ENCODE data around the gene CDKAL1.
"Not testable (repeated sequence)": the region's sequence is repeated elsewhere in the genome, so short reads cannot be mapped to it uniquely, and the experiment has no call there.

Gene CDKAL1

DNA sequence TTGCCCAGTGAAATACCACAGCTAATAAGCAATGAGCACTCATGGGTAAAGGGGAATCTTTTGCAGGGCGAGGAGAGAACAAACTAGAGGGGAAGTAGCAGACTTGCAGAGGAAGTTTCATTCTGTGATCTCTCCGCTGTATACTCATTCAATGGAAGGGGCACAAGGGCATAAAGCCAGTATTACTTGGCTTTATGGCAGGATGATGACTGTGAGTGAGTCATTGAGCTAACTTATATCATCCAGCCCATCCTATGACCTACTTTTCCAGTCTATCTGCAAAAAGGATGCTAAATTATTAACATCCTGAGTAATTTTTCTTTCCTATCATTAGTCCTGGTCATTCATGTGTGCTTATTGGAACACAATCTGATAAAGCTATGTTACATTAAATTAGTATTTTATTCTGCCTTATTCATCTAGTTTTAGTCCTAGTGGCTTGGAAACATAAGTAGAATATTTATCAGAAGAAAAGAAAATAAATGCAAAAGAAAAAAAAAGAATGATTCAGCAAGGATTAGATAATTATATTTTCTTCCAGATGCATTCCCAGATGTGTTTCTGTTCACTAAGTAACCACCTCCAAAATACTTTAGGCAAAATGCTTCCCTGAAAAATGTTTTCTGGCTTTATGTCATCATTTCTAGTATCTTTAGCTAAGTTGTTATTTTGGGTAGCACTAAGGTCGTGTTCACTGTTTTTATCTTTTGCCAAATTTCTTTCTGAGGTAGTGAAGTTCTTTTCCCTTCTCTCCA is 471.7 kb downstream of the CDKAL1 start:
- DNase-seq (ENCODE audit: low read depth, low spot score), result no peak

DNA sequence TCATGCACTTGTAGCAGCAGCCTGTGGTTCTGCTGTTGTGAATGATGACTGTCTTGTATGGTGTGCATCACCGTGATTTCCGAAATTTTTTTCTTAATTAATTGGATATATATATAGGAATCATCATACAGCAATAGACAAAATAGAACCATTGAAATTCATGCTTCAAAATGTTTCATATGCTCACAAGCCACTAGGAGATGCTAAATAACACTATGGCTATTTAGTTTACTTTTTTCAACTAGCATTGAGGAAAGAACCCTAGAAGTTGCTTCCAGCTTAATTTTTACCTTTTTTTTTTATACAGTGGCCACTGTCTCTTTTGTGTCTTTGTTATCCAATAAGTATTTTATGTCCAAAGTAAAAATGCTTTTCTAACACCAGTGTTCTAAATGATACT is 485.4 kb downstream of the CDKAL1 start:
- DNase-seq (ENCODE audit: low read depth, low spot score), result no peak

DNA sequence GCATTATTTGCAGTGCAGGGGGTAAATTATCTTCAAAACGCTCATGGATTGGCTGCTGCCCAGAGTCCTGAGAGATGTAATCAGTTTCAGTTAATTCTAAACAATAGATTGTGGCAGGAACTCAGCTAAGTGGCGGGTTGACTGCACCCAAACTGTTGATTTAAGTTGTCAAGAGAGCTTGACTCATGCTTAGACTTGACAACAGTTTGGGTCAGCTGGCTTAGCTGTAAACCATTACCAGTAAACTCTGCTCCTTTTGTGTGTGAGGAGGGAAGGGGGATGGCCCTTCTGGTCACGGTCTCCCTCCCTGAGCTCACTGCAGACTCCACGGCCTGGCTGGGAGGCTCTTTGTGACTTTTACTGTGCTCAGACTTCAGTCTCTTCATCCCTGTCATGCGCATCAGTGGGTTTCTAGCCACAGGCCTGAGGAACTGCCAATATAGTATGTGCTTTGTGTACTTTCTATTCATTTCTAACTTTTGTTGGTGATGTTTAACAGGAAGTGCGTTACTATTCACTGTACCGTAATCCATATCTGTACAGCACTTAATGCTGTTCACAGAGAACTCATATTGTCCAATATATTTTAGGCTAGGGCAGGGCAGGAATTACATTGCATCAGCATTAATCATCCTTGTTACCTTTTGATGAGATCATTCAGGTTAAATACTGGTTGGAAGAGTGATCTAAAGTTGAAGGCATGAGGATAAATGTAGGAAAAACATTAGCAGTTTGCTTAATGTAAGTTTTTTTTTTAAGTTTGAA is 488.3 kb downstream of the CDKAL1 start:
- DNase-seq (ENCODE audit: low read depth, low spot score), result peak; percentile 60

DNA sequence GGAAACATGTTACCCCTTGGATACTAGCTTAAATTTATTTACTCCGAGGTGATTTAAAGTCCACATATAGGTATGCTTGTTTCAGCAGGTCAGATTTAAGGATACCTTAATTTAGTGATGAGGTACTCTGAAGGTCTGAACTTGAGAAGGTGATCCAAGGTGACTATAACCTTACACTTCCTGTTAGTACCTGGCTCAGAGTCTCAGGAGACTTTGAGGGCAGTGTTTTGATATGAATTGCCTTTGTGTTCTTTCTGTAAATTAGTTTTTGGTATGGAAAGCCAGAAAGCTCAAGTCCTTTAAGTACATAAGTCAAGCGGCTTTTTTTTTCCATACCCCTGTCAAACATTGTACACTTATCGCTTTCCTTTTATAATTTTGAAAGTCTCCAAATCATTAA is 489.0 kb downstream of the CDKAL1 start:
- no peak for DNase-seq (ENCODE audit: low read depth, low spot score)

DNA sequence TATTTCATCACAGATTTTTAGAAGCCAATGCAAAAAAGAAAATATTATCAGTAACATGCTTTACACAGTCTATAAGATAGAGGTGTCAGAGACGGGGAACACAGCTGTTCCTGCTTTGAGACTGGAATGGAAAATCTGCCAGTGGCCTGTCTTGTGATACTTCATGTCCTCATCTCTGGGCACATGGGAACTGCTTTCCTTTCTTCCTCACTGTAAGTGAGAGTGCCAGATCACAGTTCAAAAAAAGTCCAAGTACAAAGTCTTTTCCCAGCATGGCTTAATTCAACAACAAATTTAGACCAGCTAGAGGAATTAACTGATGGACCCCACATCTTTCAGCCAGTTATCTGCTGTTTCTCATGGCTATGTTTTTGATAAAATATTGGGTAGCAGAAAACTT is 490.4 kb downstream of the CDKAL1 start:
- DNase-seq (ENCODE audit: low read depth, low spot score), result no peak

DNA sequence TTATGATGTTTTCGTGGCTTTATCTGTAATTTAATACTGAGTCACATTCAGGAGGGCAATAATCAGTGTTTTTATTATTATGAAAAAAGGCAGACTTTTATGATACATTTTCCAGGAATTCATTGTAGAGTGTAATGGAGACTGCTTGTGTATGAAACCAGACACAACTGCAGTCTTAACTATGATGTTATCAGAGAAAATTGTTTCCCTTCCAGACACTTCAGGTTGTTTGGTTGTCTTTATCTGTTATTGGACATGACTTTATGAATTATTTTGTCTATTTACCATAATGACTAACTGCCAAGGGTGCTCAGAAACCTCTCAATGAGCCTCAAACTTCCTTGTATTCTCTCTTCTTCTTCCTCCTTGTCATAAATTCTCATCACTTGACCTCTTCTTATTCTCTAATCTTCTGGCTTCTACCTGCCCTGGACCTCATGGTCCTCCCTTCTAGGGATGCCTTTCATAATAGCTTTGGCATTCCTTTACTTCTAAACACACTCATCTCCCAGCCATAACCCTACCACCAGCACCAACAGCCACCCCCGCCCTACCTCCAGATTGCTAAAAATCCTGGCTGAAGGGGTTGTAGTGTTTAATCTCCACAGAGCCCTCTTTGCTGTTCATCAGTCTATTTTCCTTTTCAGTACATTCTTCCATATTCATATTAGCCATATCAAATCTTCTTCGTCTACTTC is 492.5 kb downstream of the CDKAL1 start:
- DNase-seq (ENCODE audit: low read depth, low spot score), result no peak

DNA sequence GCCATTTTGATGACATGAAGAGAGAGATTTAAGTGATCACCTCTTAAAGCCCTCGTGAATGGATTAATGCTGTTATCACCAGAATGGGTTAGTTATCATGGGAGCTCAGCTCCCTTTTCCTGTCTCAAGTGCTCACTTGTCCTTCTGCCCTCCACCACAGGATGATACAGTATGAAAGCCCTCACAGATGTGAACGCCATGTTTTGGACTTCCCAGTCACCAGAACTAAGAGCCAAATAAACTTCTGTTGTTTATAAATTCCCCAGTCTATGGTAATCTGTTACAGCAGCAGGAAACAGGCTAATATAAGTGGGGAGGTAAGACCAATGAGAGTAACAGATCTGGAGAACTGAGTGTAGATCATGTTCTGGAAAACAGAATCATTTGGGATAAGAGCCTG is 493.2 kb downstream of the CDKAL1 start:
- DNase-seq (ENCODE audit: low read depth, low spot score), result no peak

DNA sequence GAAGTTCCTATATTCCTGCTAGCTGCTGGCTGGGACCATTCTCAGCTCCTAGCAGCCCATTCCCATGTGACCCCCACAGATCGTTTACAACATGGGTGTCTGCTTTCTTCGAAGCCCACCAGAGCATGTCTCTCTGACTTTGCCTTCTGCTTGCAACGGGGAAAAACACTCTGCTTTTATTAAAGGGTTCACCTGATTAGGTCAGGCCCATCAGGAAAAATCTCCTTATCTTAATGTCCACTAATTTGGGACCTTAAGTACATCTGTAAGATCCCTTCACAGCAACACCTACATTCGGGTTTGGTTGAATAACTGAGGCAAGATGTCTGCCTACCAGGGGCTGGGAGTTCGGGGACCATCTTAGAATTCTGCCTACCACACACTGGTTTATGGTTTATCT is 496.9 kb downstream of the CDKAL1 start:
- DNase-seq (ENCODE audit: low read depth, low spot score), result no peak

DNA sequence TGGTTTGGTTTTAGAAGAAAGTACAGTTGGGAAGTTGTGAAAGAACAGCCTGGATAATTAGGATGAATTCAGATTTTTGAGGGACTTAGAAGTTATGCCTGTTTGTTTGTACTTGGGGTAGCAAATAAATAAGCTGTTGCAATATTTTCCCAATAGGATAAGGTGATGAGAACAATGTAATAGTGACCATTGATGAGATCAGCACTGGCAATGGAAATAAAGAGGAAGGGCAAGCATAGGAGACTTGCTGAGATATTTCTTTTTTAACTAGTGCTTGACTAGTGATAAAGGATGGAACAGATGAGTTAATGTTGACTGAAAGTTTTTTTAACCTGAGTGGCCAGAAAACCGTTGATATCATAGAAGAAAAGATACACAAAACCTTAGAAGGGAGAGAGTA is 498.8 kb downstream of the CDKAL1 start:
- no peak for DNase-seq (ENCODE audit: low read depth, low spot score)

DNA sequence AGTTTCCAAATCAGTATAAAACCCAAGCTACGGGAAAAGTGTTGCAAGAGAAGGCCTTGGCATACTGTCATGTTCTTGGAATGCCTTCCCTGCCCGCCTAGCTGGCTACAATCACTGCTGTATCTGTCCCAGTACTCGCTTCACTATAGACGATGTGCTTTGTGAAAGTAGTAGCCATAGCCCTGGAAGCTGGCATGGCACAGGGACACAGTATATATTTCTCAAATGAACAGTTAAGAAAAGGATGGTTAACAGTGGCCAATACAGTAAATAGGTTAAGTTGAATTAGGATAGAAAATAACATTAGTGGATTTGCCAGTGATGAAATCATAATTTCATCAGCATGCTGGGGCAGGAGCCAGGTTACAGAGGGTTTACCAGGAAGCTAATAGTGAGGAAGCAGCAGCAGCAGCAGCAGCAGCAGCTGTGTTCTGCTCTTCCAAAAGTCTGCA is 499.3 kb downstream of the CDKAL1 start:
- no peak for DNase-seq (ENCODE audit: low read depth, low spot score)

DNA sequence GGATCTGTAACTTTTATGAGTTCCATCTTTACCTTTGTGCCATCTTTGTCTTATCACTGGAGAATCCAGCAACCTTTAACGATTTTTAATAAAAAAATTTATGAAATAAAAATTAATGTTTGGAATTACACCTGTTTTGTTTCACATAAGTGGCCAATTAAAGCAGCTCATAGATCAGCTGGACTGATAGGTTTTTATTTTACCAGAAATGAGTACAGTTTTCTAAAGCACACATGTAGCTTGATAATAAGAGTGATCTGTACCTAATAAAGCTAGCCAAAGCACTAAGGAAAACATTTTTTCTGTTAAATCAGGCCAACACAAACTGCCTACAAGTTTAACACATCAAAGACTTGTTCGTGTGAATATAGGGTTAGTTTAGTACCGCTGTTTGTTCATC is 500.1 kb downstream of the CDKAL1 start:
- no peak for DNase-seq (ENCODE audit: low read depth, low spot score)

DNA sequence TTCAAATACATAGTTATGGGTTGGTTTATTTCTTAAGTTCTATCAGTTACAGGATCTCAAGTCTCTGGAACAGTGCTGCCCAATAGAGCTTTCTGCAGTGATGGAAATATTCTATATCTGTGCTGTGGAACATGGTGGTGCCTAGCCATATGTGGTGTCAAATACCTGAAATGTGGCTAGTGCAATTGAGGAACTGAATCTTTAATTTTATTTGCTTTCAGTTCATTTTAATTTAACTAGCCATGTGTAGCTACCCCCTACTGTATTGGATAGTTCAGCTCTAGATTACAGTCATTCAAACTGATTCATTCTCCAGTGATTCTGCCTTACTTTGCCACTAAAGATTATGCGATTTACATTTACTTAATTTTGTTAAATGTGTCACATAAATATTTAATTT is 503.2 kb downstream of the CDKAL1 start:
- no peak for DNase-seq (ENCODE audit: low read depth, low spot score)

DNA sequence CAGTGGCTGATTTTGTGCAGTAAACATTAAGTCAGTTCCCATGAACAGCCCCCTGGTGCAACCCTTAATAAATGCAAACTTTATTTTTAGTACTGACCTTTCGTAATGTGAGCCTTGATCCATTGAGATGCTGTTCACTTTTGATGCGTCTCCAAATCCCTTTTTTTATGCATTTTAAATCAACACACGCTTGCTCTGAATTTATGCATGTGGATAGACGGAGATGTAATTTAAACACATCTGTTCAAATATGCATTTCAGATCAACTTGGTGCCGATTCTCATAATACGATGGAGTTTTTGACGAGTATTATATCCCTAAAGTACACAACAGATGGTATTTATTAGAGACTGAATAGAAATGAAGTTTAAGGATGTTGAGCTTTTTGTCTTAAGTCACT is 505.7 kb downstream of the CDKAL1 start:
- DNase-seq (ENCODE audit: low read depth, low spot score), result no peak

DNA sequence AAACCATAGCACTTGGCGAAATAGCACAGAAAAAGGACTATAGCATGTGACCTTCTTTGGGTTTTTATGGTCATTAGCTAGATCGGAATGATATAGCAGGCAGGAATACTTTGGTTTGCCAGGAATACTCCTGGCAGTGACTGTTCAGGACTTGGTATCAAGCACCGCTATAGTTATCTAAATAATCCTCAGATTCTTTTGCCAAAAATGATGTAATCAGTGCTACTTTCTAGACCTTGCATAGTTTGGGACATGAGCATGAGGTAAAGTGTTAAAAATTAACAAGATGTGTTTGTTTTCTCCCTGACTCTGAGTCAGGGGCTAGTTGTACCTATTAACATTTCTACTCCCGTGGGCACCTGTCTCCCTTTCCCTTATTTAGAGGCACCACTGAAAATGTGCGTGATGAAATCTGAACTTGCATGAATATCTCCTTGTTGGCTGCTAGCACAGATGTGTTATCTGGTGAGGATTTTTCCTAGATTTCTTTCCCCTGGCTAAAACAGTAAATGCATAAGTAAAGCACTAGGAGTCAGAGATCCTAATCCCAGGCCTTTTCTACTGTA is 511.0 kb downstream of the CDKAL1 start:
- DNase-seq (ENCODE audit: low read depth, low spot score), result no peak

DNA sequence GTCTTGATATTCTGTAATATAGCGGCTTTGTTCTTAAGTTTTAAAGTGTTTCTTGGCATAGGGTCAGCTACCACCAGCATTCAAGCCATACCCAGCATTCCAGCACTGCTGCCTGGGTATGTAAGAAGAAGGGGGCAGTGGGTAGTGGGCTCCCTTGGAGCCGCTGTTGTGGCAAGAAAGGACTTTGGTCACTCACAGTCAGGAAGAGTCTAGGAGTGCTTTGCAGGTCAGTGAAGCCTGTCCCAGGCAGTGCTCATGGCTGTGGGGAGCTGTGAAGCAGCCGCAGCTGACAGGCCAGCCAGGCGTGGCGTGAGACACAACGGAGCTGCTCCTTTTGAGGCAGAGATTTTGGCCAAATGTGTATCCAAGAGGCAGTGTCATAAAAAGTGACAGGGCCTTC is 512.0 kb downstream of the CDKAL1 start:
- DNase-seq (ENCODE audit: low read depth, low spot score), result no peak

DNA sequence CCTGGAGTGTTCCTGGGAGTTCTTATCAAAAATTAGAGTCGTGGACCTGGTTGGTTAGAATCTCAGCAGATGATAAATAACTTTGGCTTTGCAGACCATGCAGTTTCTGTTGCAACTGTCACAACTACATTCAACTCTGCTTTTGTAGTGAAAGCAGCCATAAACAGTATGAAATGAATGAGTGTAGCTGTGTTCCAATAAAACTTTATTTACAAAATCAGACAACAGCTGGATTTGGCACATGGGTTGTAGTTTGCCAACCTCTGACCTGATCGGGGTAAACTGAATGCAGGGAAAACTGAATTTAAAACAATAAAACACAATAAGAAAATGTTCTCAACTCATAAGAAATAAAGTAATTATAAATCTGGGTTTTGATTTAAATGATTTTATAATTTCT is 513.8 kb downstream of the CDKAL1 start:
- DNase-seq (ENCODE audit: low read depth, low spot score), result no peak

DNA sequence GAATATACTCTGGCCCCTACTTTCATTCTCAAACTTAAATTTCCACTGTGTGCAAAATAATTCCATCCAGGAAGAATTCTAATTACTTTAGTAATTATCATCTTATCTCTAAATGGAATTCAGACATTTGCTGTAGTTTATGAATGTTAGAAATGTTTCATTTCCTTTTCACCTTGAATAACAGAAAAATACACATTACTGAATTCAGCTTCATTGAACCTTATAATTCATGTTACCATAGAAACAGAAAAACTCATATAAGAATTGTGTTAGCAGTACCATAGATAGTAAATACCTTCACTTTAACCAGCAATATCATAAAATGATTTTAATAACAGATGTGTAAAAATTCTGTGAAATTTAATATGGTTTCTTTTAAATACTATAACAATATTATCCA is 514.9 kb downstream of the CDKAL1 start:
- DNase-seq (ENCODE audit: low read depth, low spot score), result no peak

DNA sequence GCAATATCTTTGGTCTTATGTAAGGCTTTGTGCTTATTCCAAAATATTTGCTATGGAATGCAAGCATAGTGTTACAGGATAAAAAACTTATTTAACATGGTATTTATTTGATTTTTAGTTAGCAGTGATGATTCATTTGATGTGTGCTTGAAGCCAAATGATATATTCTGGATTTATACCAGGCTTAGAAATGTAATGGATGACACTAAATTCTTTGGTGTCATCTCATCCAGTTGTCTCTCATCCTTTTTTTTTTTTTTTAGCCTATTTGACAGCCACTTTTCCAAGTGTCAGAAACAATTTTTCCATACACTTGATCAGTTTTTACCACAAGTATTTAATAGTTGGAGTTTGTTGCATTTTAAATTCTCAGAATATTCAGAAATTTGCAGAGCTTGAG is 515.3 kb downstream of the CDKAL1 start:
- DNase-seq (ENCODE audit: low read depth, low spot score), result no peak

DNA sequence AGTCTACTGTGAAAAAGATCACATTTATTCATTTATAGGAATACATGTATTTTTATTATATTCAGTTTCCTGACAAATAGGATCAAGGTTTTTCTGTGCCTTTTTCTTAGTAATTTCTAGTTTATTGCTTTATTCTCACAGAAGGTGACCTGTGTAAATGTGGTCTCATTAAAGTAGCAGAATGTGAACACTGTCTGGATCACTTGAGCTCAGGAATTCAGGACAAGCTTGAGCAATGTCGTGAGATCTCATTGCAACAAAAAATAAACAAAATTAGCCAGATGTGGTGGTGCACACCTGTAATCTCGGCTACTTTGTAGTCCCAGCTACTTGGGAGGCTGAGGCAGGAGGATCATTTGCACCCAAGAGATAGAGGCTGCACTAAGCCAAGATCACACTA is 516.7 kb downstream of the CDKAL1 start:
- DNase-seq (ENCODE audit: low read depth, low spot score), result no peak

DNA sequence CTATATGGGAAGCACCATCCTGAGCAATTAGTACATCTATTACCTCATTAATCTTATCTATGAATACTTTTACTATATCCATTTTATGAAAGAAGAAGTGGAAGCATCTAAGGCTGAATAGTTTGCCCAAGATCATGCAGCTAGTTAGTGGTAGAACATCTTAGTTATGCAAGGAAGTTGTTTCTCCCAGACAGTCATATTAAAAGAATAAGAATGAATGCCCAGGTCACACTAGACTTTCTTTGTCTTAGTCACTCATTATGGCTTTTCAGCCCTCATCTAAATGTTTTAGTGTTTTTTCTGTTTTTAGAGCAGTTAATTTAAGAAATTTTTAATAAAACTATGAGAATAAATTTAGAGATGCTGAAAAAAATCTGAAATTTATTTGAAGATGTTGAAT is 517.5 kb downstream of the CDKAL1 start:
- DNase-seq (ENCODE audit: low read depth, low spot score), result no peak

DNA sequence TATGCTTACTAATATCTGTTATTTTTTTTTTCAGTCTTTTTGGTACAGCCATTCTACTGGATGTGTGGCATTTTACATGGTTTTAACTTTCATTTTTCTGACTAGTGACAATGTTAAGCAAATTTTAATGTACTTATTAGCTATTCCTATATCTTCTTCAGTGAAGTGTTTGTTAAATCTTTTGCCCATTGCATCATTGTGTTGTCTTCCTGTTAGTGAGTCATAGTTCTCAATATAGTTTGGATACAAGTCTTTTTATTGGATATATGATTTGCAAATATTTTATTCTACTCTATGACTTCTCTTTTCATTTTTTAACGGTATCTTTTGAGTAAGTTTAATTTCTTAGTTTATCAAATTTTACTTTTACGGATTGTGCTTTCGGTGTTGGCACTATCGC is 519.4 kb downstream of the CDKAL1 start:
- DNase-seq (ENCODE audit: low read depth, low spot score), result no peak

DNA sequence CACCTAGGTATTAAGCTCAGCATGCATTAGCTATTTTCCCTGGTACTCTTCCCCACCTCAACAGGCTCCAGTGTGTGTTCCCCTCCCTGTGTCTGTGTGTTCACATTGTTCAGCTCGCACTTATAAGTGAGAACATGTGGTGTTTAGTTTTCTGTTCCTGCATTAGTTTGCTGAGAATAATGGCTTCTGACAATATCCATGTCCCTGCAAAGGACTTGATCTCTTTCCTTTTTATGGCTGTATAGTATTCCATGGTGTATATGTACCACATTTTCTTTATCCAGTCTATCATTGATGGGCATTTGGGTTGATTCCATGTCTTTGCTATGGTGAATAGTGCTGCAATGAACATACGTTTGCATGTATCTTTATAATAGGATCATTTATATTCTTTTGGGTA is 521.2 kb downstream of the CDKAL1 start:
- DNase-seq (ENCODE audit: low read depth, low spot score), result not testable (repeated sequence)

All from ELF-1 (cell line).